Lung microvascular endothelial cell (primary cell): ENCODE results near the gene NME7. TPM values are rescaled to one million over a fixed set of nuclear protein-coding genes. Genes with fewer than 3 reads are reported as not detected.
"Not testable (repeated sequence)": the region's sequence is repeated elsewhere in the genome, so short reads cannot be mapped to it uniquely, and the experiment has no call there.

Source experiments
- DNase-seq, 2 donors: peaks; one replicate each; pipeline versions ENCODE4 v3.0.0 to v3.0.0-alpha.2; 2010; ENCODE audit warnings: low read depth in 2 of 2
- total RNA-seq: library from RNA; depleted of rRNA; stranded (reverse); fragments of >200 nt; gene quantifications from 2 replicates; pipeline ENCODE4 v1.2.1, GENCODE V29; 2014

The NME7 gene
- total RNA-seq, 1 donor from 2014 or later = 9.5 TPM

- peak in 1 of 2 donors; percentile 6 for DNase-seq
Observed at GRCh38 chr1:169236143-169236542, 131.5 kb downstream of the NME7 start.

GRCh38 chr1:169235568-169235967 is 132.0 kb downstream of the NME7 start:
- peak in 1 of 2 donors; percentile 54 for DNase-seq

GRCh38 chr1:169234780-169235179 is 132.8 kb downstream of the NME7 start:
- no peak for DNase-seq

- DNase-seq = no peak
Observed at GRCh38 chr1:169217636-169218035, 150.0 kb downstream of the NME7 start.

DNA sequence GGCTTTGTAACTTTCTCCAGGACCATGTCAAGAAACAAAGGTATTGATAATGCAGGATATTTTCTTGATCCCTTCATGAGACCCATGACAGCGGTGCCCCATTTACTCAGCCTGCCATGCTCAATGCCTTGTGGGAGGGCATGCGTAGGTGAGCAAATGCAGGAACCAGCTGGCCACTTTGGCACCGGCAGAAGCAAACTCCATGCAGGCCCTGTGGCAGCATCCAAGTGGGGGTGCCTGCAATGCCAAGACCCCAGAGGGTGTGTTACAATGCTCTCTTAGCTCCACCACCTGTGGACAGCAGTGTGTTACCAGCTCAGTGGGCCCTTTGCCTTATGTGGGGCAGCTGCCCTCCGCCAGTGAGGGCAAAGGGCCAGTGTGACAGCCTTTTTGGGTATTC is 153.0 kb downstream of the NME7 start:
- DNase-seq = no peak

DNA sequence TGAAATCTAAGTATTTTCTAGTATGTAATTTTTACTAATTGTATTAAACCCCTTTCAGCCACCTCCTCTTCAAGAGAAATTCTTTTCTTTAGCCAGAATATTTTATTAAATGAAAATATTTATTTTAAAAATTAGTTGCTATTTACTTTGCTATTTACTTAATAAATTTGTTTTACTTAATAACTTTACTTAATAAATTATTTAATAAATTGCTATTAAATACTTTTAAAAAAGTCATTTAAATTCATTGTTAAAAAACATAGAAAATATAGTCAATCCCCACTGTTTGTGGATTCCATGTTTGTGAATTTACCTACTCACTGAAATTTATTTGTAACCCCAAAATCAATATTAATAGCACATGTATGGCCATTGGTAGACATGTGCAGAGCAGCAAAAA is 155.5 kb downstream of the NME7 start:
- no peak for DNase-seq

DNA sequence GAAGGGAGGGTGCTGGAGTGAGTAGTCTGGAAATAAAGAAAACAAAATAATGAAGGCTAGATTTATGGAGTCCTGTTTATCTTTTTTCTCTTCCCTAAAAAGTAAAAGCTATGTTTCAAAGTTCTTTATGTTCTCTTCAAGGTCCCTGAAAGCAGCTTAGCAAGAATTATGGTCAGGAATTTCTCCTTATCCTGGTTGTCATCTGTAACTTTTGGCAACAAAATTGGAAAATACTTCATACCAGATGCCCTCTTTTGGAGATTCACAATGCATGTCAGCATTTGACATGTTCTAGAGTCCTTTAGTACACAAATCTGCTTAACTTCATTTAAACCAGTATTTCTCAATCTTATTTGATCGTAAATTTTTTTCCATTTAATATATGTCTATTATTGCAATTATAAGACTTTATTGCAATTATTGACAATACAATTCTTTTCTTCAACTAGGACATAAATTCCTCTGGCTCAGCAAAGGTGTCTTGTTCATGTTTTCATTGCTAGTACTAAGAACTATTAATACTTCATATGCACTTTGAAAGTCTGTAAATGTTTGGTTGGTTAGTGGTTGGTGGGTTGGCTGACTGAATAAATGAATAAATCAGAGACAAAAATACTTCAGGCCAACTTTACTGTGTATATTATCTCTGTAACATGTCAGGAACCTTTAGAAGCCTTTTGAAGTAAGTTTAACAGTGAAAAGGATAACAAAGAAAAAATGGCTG is 159.6 kb downstream of the NME7 start:
- peak in 1 of 2 donors; percentile 43 for DNase-seq

DNA sequence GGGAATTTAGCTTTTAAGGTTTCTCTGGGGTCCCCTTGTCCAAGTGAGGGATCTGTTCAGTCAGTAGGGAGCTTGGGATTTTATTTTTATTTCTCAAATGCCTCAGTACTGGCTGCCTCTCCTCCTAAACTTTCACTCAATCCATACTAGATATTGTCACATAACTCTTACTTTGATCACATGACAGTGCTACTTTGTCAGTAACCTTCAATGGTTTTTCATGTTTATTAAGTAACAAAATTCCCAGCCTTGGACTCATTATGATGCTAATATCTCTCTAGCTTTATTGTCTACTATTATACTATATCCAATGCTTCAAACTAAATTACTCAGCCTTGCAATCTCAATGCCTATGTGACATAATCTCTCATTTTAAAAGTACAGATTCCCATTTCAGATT is 163.4 kb downstream of the NME7 start:
- no peak for DNase-seq

DNA sequence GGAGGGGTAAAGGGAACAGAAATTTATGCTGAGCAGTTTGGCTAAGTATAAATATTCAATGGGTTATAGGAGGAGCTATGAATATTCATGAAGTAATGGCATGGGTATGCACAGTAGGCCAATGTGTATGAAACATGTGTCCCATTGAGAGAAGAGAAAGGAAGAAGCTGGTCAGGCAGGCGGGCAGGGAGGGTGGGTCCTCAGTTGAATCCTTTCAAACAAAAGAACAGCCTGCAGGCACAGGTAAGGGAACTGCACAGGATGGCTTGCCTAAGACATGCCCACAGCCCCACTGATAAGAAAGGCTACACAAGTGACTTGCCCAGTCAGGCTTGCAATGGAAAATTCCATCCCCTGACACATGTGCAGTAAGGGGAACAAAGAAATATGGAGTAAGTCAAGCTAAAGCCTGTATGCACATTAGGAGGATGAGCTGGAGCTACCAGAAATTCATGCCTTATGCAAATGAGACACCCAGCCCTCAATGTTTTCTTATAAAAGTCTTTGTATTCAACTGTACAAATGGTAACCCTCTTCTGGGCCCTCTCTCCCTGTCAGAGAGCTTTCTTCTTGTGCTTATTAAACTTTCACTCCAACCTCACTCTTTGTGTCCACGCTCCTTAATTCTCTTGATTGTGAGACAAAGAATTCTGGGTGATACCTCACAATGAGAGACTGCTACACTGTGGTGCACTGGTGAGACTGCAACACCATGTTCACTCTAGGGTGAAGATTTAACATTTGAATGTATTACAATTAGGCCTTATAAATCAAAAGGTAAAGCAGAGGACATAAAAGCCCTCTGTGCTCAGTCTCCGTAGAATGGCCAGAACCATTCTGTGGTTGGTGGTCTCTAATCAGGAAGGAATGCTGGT is 164.6 kb downstream of the NME7 start:
- no peak for DNase-seq

- no peak for DNase-seq
Observed at GRCh38 chr1:169201084-169201619, 166.4 kb downstream of the NME7 start.

DNA sequence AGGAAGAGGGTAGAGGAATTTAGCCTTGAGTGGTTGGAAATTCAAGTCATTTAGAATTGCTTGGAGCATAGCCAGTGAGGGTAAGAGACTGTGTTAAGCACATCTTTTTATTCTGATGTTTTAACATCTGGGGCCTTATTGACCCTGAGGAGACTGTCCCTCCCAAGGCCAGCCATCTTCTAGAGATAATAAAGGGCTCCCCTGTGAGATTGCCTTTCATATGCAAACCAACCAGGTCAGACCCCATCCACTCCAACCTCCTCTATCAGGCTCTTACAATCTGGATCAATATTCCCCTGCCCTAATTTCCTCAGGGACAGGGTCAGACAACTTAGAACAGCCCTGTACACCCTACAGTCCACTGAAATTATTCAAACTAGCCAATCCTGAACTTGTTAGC is 167.3 kb downstream of the NME7 start:
- DNase-seq = no peak

- DNase-seq = no peak
Observed at GRCh38 chr1:169196581-169196980, 171.0 kb downstream of the NME7 start.

DNA sequence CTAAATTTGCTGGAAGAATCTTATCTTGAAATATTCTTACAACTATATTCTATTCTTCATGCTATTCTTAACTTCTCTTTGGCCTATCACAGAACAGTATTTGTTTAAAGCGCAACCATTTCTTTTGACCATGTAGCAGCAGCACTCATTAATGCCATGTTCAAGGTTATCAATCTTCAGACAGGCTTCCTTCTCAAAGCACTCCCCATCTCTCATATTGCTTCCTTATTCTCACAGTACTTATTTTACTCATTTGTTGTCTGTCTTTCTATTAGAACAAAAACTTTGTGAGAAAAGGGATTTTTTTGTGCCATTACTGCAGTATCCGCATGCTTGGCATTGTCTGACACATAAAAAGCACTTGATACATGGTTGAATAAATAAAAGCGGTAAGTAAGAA is 171.4 kb downstream of the NME7 start:
- DNase-seq = no peak

GRCh38 chr1:169193191-169193850 is 174.3 kb downstream of the NME7 start:
- peak in 1 of 2 donors; percentile 2 for DNase-seq

DNA sequence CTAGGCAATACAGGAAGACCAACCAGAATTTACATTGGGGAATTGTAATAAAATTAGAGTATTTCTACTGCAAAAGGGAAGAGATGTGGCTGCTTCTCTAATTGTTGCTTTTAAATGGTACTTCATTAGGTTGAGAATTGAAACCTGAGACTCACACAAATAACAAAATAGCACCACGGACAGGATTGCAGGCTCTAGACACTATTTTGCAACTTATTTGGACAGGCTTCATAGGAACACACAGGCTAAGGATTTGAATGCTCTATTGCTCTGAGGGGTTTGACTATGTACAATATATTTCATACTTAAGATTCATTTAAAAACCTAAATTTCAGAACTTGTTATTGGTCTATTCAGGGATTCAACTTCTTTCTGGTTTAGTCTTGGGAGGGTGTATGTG is 181.5 kb downstream of the NME7 start:
- DNase-seq = no peak

GRCh38 chr1:169184812-169185211 is 182.8 kb downstream of the NME7 start:
- no peak for DNase-seq

DNA sequence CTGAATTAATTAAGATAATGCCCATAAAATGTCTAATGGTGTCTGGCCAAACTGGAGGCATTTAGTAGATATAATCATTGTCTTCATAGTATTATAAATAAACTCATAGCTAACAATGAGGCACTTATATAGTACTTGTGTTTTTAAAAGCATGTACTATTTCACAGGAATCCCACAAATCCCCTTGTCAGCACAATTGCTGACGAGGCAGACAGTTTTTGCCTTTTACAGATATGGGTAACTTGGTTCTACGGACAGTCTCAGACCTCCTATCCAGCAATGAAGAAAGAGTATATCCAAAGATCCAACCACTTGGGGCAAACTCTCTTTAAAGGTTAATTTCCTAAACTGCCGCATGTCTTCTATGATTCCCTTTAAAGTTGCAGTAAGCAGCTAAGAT is 187.4 kb downstream of the NME7 start:
- no peak for DNase-seq

DNA sequence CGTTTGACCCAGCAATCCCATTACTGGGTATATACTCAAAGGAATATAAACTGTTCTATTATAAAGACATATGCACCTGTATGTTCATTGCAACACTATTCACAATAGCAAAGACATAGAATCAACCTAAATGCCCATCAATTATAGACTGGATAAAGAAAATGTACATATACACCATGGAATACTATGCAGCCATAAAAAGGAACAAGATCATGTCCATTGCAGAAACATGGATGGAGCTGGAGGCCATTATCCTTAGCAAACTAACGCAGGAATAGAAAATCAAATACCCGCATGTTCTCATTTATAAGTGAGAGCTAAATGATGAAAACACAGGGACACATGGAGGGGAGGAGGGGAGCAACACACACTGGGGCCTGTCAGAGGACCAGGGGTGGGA is 188.2 kb downstream of the NME7 start:
- not testable (repeated sequence) for DNase-seq

GRCh38 chr1:169175461-169175860 is 192.1 kb downstream of the NME7 start:
- DNase-seq = no peak

GRCh38 chr1:169163059-169163458 is 204.5 kb downstream of the NME7 start:
- DNase-seq = peak; percentile 2 to 68

GRCh38 chr1:169161496-169162194 is 206.0 kb downstream of the NME7 start:
- peak in 1 of 2 donors; percentile 10 for DNase-seq
